Ramos (cell line): ENCODE measurements around the gene HLA-C.
"Not testable (repeated sequence)": the region's sequence is repeated elsewhere in the genome, so short reads cannot be mapped to it uniquely, and the experiment has no call there.

Experiments used
- in situ Hi-C: fragments of 300-500 bp; cut with MboI; formaldehyde crosslinking; loops from one replicate; pipeline ENCODE4 v1.14.3; 2022; ENCODE audit warnings: low sequenced_read_pairs; ENCODE audit not compliant: unreplicated experiment

Gene HLA-C

DNA sequence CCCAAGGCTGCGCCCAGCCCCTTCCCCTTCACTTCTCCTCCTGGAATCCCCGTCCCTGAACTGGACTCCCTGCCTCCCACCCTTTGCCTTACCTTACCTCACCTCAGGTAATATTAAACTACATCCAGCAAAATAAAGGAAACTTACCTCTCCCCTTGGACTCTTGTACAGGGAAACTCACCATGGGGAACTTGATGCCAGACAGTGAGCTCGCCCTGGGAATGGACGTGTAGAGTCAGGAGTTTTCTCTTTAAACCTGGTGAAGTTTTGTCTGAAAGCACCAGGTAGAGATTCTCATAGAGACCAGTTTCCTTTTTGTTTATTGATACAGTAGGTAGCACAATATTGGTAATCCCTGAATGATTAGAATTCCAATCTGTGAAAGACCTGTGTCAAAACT, 544 bp upstream of the HLA-C start:
- in situ Hi-C loops, result no loop called here

DNA sequence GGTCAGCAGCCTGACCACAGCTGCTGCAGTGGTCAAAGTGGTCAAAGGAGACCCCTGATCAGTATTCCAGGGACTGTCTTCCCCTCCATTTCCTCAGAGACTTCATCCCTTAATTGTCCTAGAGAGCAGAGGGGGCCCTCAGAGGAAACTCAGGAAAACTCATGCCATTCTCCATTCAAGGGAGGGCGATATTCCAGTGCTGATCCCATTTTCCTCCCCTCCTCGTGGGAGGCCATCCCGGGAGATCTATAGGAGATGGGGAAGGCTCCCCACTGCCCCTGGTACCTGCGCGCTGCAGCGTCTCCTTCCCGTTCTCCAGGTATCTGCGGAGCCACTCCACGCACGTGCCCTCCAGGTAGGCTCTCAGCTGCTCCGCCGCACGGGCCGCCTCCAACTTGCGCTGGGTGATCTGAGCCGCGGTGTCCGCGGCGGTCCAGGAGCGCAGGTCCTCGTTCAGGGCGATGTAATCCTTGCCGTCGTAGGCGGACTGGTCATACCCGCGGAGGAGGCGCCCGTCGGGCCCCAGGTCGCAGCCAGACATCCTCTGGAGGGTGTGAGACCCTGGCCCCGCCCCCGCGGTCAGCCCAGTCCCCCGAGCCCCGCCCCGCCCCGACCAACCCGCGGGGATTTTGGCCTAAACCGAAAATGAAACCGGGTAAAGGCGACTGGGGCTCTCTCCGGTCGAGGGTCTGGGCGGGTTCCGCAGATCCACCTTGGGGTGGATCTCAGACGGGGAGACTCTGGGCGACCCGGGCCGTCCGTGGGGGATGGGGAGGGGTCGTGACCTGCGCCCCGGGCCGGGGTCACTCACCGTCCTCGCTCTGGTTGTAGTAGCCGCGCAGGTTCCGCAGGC, 878 bp downstream of the HLA-C start:
- in situ Hi-C loops, result no loop called here

DNA sequence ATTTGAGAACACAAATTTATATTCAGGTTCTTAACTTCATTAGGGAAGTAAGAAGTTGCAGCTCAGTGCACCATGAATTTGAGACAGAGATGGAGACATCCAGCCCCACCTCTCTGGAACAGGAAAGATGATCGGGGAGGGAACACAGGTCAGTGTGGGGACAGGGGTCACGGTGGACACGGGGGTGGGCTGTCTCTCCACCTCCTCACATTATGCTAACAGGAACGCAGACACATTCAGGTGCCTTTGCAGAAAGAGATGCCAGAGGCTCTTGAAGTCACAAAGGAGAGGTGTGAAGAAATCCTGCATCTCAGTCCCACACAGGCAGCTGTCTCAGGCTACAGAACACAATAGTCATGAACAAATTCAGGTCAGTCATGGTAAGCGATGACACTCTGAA, 3.1 kb downstream of the HLA-C start:
- in situ Hi-C loops, result loop anchor here (5.0 kb wide), 1 partner anchor 83 kb away; no protein-coding TSS in a partner anchor

DNA sequence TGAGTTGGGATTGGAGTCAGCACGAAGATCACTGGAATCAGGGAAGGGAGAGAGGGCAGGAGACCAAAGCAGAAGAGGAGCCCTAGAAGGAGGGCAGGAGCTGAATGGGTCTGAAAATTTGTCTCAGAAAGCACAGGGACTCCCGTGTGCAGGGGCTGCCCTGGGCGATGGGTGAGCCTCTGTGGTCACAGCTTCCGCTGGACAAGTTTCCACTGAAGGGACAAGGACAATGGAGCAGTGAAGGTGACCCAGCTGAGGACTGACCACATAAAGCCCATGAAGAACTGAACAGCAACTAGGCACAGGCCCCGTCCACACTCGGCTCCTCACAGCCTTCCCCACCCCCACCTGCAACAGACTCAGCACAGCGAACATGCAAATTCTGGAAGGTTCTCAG, 3.5 kb downstream of the HLA-C start:
- in situ Hi-C loops, result loop anchor here (5.0 kb wide), 1 partner anchor 84 kb away; no protein-coding TSS in a partner anchor

DNA sequence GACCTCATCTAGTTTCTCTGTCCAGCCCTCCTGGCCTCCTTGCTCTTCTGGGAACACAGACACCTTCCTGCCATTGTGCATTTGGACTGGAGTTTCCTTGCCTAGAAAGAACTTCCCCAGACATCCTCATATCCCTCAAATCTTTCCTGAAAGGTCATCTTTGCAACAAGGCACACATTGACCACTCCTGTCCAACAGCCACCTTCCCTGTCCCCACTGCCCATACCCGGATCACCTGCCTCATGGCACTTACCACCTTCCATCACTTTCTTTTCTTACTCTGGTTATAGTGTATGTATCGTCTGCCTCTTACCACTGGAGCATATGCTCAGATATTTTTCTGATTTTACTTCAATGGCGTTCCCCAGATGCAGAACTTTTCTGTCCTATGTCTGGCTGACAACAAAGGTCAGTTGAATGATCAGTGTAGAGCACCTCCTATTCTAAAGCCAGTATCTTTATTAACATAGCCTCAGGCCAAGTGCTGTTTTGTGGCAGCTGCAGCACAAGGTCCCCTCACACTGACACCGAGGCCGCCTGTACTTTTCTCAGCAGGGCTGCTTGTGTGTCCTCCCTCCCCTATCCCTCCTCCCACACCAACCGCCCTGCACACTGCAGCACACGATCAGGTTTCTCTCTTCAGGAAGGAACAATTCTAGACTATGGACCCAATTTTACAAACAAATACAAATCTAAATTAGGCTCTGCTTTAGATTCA, 4.1 kb downstream of the HLA-C start:
- in situ Hi-C loops, result loop anchor here (5.0 kb wide), 1 partner anchor 84 kb away; no protein-coding TSS in a partner anchor

DNA sequence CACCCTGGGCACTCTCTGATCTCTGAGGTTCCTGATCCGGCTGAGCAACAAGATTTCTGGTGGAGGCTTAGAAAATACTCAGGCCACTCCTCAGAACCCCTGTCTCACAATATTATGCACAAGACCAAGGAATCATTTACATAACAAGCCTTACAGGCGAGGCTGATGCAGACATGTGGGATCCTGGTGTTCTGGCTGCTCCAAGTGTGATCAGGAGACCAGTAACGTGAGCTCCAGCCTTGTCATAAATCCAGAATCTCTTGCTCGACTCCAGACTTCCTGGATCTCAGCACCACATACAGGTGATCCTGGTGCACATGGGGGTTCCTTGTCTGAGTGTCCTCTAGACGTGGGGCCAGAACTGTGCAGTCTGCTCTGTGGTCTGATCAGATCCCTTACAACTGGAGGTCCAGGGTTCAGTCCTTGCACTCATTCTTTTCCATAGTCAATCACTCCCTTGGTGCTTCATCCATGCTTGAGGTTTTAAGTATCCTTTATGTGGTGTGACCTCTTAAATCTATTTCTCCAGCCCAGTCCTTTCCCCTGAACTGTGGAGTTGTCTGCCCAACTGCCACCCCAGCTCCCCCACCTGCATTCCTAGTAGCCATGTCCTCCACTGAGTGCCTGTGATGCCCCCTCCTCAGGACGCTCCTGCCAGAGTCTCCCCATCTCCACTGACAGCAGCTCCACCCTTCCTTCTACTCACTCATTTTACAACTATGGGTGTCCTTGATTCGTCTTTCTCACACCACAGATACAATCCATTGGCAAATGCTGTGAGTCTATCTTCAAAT, 5.1 kb downstream of the HLA-C start:
- in situ Hi-C loops, result loop anchor here (5.0 kb wide), 1 partner anchor 86 kb away; no protein-coding TSS in a partner anchor

DNA sequence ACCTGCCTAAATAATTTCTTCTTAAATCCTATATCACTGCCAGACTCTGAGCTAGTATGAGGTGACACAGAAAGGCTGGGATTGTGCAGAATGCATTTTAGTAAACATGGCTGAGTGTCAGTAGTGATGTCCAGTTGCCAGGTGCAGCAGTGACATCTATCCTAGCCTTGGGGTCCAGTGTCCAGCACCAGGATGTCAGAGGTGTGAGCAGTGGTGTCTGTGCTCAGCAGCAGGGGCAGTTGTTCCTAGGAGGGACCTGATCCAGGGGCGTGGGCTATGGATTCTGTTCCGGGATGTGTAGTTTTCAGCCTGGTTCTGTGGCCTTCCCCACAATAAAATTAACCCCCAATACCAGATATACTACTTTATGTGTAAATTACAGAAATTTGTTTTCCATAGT, 6.0 kb downstream of the HLA-C start:
- in situ Hi-C loops, result loop anchor here (5.0 kb wide), 1 partner anchor 86 kb away; no protein-coding TSS in a partner anchor

DNA sequence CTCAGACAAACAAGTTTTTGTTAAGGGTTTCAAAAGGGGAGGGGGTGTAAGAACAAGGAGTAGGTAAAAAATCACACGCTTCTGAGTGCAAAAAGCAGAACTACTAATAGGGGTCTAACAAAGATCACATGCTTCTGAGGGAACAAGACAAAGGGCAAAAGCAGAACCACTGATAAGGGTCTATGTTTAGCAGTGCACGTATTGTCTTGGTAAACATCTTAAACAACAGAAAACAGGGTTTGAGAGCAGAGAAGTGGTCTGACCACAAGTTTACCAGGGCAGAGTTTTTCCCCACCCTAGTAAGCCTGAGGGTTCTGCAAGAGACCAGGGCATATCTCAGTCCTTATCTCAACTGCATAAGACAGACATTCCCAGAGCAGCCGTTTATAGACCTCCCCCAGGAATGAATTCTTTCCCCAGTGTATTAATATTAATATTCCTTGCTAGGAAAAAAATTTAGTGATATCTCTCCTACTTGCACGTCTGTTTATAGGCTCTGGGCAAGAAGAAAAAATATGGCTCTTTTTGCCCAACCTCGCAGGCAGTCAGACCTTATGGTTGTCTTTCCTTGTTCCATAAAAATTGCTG, 8.5 kb downstream of the HLA-C start:
- in situ Hi-C loops, result not testable (repeated sequence)

DNA sequence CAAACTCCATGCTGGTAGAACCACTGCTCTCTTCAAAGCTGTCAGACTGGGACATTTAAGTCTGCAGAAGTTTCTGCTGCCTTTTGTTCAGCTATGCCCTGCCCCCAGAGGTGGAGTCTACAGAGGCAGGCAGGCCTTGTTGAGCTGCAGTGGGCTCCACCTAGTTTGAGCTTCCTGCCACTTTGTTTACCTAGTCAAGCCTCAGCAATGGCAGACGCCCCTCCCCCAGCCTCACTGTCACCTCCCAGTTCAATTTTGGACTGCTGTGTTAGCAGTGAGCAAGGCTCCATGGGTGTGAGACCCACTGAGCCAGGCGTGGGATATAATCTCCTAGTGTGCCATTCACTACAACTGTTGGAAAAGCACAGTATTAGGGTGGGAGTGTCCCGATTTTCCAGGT, 11.9 kb downstream of the HLA-C start:
- in situ Hi-C loops, result not testable (repeated sequence)

DNA sequence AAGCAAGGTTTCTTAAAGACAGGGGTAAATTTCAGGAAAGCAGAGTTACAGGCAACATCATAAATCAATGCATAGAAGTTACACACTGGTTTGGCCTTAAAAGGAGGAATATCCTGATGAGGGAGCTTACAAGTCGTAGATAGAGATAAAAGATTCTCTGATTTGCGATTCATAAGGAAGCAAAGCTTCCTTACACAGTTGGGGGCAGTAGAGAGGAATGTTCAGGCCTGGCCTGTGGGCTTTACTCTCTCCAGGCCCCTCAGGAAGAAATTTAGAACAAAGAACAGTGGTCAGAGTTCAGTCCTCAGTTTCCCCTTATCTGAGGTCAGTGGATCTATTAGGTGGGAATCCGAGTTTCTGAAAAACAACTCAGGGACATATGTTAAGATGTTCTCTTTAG, 19.3 kb downstream of the HLA-C start:
- in situ Hi-C loops, result no loop called here

DNA sequence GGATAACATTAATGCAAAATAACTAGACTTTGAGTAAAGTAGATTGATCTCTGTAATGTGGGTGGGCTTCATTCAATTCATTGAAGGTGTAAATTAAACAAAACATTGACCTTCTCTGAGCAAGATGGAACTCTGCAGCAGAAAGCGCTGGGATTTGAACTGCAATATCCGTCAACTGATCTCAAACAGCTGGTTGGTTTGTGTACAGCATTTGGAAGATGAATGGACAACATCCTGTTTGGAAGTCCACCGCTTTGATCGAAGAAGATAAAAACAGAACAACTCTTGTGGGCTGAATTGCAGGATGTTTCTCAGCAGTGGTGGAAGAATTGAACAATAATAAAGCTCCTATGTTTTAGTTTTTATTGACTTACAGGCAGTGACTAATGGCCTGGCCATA, 20.6 kb downstream of the HLA-C start:
- in situ Hi-C loops, result no loop called here

DNA sequence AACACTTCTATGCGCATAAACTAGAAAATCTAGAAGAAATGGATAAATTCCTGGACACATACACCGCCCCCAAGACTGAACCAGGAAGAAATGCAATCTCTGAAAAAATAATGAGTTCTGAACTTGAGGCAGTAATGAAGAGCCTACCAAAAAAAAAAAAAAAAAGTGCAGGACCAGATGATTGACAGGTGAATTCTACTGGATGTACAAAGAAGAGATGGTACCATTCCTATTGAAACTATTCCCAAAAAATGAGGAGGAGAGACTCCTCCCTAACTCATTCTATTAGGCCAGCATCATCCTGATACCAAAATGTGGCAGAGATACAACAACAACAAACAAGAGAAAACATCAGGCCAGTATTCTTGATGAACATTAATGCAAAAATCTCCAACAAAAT, 22.7 kb downstream of the HLA-C start:
- in situ Hi-C loops, result no loop called here

DNA sequence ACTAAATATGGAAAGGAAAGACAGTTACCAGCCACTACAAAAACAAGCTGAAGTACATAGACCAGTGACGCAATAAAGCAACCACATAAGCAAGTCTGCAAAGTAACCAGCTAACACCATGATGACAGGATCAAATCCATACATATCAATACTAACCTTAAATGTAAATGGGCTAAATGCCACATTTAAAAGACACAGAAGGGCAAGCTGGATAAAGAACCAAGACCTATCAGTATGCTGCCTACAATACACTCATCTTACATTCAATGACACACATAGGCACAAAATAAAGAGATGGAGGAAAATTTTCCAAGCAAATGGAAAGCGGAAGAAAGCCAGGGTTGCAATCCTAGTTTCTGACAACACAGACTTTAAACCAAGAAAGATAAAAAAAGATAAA, 24.1 kb downstream of the HLA-C start:
- in situ Hi-C loops, result no loop called here

DNA sequence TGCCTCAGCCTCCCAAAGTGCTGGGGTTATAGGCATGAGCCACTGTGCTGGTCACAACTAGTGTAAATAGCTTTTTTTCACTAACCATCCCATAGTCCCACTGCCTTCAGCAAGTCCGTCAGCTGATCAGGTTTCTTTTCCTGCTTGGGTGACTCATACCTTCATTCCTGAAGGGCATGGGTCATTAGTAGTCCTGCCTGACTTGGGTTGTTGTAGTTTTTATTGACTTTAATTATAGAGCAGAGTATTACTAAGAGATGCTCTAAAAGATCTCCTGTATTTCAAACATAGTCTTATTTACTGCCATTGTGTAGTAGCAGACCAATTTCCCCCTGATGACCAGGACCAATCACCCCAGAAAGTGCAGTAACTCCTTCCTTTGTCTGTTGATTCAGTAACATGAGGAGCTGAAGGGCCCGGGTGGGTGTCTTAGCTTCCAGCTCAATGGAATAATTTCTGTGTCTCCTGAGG, 25.8 kb downstream of the HLA-C start:
- in situ Hi-C loops, result no loop called here

DNA sequence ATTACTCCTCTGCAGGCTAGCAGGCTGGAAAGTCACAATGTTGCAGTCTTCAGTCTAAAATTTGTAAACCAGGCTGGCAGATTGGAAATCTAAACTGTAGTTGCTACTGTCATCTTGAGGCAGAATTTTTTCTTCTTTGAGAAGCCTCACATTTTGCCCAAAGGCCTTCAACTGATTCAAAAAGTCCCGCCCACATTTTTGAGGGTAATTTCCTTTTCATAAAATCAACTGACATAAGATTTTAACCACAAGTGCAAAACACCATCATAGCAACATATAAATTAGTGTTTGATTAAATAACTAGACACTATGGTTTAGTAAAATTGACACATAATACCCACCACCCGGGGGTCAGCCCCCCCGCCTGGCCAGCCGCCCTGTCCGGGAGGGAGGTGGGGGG, 28.4 kb downstream of the HLA-C start:
- in situ Hi-C loops, result no loop called here

DNA sequence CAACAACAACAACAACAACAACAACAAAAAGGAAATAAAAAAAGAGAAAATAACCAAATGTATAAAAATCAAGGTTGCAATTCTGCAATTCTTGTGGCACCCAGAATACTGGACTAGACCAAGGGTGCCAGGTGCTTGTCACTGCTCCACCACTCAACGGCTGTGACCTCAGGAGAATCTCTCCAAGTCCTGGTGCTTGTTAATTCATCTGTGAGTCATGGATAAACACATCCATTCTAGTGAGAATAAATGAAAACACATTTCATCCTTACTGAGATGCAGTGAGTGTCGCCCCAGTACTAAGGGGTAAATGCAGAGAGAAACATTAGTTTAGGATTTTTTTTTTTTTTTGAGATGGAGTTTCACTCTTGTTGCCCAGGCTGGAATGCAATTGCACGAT, 32.0 kb downstream of the HLA-C start:
- in situ Hi-C loops, result no loop called here

DNA sequence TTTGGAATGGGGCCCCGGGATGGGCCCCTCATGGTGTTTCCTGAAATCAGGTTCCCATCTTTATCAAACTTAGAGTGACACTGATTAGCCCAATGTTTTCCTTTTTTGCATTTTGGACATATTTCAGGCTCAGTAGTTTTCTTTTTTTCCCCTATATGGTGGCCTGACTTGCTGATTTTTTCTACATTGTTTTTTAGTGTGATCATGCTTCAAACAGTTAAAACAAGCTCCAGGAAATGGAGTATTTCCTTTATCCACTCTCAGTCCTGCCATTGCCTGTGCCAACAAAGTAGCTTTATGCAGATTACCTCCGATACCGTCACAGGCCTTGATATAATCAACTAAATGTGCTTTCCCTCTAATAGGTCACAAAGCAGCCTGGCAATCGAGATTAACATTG, 37.8 kb downstream of the HLA-C start:
- in situ Hi-C loops, result not testable (repeated sequence)

DNA sequence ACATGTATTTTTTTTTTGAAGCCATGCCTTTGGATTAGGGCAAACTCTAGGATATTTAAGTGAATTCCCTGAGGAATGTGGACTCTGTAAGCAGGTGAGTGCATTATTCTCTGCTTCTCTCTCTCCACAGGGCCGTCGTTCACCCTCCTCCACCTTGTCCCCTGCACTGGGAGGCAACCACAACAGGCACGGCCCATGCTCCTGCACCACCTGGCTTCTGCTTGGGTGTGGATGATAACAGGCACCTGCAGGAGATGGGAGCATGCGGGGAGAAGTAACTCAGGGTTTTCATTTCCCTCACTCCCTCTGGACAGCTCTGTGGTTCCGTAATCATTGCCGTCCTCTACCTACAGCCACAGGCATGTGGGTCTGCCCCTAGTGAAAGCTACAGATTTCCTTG, 43.4 kb downstream of the HLA-C start:
- in situ Hi-C loops, result no loop called here

DNA sequence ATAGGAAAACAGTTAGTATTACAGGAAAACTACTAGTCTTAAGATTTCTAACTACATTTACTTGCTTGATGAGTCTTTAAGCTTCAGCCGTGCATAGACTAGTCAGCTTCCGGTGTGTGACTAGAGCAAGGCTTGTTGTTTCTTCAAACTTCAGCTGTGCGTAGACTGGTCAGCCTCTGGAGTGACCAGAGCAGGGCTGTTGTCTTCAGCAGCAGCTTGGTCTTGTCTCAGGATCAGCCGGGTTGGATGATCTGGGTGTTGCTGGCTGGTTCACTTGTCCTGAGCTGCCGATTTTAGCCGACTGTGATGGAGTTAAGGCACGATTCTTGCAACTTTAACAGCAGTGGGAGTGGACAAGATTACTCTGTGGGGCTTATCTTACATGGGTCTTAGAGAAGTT, 44.7 kb downstream of the HLA-C start:
- in situ Hi-C loops, result no loop called here

DNA sequence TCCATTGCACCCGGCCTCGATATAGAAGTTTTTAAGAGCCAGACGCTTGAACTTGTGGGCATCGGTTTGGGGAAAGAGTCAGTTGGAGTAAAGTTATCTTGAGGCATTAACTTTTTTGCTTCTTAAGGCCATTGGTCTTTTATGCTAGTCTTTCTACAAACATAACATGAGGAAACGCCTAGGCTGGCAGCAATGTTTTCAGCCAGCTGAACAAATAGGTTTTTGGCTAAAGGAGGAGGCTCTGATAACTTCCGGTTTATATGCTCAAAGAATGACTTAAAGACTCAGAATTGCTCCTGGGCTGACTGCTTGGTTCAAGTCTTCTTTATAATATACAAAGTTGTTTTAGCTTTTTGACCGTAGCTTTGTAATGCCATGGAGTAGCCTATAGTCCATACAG, 46.2 kb downstream of the HLA-C start:
- in situ Hi-C loops, result no loop called here
